ENCODE data around the gene MAP7D1. TPM values are rescaled to one million over a fixed set of nuclear protein-coding genes. Genes with fewer than 3 reads are reported as not detected.
A peak's percentile ranks its signal among the peaks of the same experiment; 100 is the strongest.

Gene MAP7D1
- 68.3 and 73.9 TPM in 2 replicates for polyA plus RNA-seq (2014; cell fraction: cytosol; rRNA removed)
- polyA plus RNA-seq (2014; cell fraction: nucleus; rRNA removed) = 67.3 and 84.8 TPM in 2 replicates

- peak; percentile 62 for DNase-seq (ENCODE audit: low spot score)
These were observed at the start of gene MAP7D1 for GRCh38 chr1:36155408-36156328. MAP7D1 (plus strand) TSS chr1:36156160; CDS start chr1:36156418, 258 bp downstream.

GRCh38 chr1:36106269-36106668, 49.7 kb upstream of the MAP7D1 start:
- no peak for DNase-seq (ENCODE audit: low spot score)

DNA sequence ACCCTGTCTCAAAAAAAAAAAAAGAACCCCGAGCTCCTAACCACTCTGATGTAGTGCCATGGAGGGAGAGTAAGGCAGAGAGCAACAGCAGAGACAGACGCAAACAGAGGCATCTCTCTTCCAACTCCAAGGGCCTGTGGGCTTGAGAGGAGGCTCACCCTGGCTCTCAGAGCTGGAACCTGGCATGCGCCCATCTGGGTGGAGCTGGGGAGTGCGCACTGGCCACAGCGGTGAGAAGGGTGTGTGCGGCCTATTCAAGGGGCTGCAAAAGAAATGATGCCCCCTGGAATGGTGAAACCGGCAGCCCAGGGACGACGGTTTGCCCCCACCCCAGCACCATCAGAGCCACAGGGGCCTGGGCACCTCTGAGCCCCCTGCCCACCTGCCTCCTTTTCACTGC, 48.6 kb upstream of the MAP7D1 start:
- DNase-seq (ENCODE audit: low spot score) = no peak

- DNase-seq (ENCODE audit: low spot score) = no peak
These were observed 47.6 kb upstream of the MAP7D1 start for GRCh38 chr1:36108314-36108713.

DNA sequence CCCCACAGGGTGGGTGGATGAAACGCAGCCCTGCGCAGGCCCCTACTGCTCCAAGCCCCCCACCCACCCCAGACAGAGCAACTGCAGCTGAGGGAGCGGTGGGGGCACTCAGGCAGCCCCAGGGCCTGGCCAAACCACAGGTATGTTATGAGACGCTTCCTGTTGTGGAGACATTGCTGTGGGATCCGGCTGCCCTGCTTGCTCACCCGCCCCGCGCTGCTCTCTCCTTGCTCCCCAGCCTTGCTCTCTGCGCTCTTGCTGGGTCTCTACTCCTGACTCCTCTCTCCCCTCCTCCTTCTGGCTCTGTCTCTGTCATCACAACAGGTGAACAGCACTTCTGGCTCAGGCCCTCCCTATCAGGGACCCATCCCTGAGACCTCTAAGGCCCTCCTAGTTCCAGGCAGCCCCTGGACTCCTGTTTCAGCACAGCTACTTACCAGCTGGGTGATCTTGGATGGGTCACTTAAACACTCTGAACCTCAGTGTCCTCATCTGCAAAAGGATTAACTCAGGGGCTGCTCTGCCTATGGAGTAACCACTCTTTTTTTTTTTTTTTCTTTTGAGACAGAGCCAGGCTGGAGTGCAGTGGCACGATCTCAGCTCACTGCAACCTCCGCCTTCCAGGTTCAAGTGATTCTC, 46.8 kb upstream of the MAP7D1 start:
- DNase-seq (ENCODE audit: low spot score) = no peak

- no peak for DNase-seq (ENCODE audit: low spot score)
These were observed 44.8 kb upstream of the MAP7D1 start for GRCh38 chr1:36111151-36111550.

- no peak for DNase-seq (ENCODE audit: low spot score)
These were observed 43.1 kb upstream of the MAP7D1 start for GRCh38 chr1:36112823-36113222.

GRCh38 chr1:36114371-36114770, 41.6 kb upstream of the MAP7D1 start:
- no peak for DNase-seq (ENCODE audit: low spot score)

- no peak for DNase-seq (ENCODE audit: low spot score)
These were observed 40.7 kb upstream of the MAP7D1 start for GRCh38 chr1:36115200-36115669.

GRCh38 chr1:36115931-36116330, 40.0 kb upstream of the MAP7D1 start:
- DNase-seq (ENCODE audit: low spot score) = no peak

- no peak for DNase-seq (ENCODE audit: low spot score)
These were observed 39.1 kb upstream of the MAP7D1 start for GRCh38 chr1:36116901-36117300.

DNA sequence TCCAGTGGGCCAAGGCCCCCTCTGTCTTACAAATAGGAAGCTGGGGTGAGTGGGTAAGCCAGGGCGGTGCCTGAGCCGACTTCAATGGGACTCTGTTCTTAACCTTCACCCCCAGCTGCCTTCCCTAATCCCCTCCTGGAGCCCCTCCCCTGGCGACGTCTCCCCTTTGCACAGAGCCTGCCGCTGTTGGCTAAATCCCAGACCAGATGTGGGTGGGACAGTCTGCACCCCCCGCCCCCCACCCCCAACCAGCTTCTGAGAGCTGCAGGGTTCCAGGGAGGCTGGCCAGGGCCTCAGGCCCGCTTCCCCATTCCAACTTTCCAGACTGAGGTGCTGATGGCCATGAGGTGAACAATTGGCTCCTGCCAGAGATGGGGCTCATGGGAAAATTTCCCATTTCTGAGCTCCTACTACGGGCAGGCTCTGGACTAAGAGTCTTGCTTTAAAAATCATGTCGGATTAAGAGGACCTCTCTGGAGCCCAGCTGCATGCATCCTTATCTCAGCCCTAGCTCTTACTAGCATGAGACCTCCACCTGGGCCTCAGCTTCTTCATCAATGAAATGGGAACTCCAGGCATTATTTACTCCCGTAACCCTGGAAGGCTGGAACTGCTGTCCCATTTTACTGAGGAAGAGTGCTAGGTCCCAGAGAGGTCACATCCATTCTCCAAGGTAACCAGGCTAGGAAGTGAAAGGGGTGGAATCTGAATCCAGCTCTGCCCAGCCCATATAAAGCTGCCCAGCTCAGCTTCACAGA, 37.3 kb upstream of the MAP7D1 start:
- DNase-seq (ENCODE audit: low spot score) = no peak

DNA sequence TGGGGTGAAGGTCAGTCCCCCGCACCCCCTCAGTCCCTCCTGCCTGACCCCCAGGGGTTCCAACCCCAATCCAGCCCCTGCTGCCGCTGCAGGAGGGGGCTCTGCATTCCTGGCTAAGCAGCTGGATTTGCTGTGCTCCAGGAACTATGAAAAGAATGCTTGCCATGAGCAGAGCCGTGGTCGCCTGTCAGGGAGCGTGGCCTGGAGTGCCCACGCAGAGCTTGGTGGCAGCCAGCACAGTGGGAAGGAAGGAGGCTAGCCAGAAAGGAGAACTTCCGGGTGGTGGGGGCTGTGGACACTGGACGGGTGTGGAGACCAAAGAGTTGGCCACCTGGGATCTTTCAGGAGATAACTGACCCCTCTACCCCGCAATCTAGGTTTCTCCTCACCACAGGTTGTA, 36.5 kb upstream of the MAP7D1 start:
- no peak for DNase-seq (ENCODE audit: low spot score)

DNA sequence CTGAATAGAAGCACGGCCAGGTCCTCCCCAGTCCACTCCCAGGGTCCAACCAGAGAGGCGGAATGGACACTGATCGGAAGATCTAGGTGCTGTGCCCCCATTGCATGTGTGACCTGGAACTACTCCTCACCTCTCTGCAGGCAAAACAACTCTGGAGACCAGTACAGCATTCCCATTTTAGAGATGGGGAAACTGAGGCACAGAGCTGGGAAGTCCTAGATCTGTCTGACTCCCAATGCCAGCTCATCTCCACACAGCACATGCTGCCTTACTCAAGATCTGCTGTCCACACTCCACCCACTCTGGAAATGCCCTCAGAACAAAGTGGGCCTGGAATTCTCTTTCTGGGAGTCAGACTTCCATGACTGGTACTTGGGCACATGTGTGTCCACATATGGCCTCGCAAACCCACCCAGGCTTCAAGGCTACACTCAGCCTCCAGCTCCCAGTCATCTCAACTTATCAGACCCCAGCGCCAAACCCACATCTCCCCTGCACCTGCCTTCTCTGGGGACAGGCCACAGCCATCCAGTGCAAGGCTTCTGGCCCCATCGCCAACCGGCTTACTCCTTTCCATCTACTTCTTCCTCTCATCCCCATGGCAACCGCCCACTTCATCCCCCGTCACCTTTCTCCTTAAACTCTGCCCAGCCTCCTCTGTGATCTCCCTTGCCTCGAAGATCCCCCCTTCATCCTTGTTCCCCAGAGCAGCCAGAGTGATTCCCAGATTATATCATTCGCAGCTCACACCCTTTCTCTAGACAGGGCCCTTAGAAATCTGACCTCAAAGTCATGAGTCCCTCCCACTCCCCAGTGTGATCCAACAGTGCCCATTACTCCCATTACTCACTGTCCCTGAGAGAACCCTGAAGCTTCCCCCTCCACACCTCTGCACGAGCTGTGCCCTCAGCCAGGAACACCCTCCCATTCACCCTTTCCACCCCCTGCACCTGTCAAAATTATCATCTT, 33.6 kb upstream of the MAP7D1 start:
- DNase-seq (ENCODE audit: low spot score) = no peak

GRCh38 chr1:36123356-36123755, 32.6 kb upstream of the MAP7D1 start:
- DNase-seq (ENCODE audit: low spot score) = no peak

DNA sequence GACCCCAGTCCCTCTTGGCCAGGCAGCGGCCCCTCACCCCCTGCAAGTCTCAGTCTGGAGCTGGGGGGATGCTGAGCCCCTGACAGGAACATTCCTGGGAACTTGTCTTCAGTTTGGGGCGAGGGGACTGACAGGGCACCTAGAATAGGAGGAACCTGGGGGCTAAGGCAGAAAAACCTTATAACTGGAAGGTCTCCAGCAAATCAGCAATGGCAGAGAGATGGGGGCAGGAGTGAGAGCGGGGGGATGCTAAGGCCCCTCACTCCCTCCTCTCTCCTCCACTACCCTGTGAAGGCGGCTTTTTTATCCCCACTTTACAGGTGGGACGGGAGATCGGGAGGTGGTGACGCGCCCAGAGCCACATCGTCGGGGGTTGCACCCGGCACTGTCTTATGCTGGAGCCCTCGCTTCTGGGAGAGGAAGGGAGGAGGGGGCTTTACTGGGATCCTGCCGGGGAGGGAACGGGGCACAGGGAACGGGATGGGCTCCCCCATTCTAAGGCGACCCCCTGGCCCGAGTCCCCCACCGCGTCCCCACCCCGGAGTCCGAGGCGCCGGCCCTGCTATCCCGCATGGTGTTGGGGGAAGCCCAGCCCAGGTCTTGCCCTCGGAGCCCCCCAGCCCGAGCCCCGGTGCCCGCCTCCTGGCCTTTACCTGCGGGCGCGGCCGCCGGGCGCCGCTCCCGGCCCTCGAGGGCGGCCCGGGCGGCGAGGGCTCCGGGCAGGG, 31.4 kb upstream of the MAP7D1 start:
- DNase-seq (ENCODE audit: low spot score) = no peak

DNA sequence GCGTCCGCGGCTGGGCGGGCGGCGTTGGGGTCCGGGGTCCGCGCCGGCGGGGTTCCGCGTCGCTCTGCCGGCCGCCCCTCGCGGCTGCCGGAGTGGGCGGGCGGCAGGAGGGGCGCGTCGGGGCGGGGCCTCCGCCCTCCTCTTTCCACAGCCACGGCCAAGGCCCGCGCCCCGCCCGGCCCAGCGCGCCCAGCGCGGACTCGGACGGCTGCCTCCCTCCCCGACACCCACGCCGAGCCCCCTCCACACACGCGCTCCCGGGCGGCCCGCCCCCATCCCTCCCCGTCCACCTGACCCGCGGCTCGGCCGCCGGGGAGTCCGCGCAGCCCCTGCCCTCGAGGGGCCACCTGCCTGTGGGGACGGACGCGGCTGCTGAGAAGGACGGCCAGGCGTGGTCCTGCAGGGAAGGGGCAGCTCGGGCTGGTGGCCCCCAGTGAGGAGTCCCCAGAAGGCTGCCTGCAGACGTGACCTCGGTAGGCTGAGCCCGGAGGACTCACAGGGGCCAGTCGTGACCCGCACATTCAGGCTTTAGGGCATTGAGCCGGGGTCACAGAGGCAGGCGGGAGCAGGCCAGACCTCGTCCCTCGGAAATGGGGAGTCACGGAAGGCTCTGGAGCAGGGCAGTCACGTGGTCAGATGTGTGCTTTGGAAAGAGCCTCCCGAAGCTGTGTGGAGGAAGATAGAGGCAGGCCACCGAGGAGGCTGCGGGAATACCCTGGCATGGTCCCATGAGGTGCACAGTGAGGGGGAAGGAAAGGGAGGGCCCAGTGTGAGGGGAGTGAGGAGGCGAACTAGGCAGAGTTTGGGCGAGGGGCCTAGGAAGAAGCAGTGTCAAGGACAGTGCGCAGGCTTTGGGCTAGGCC, 30.6 kb upstream of the MAP7D1 start, which contains the start of gene COL8A2:
Gene COL8A2 (minus strand): TSS at position 94 of the 863 bp plus-strand sequence. CDS start 24,980 bp downstream, outside the sequence.
- DNase-seq (ENCODE audit: low spot score) = no peak

DNA sequence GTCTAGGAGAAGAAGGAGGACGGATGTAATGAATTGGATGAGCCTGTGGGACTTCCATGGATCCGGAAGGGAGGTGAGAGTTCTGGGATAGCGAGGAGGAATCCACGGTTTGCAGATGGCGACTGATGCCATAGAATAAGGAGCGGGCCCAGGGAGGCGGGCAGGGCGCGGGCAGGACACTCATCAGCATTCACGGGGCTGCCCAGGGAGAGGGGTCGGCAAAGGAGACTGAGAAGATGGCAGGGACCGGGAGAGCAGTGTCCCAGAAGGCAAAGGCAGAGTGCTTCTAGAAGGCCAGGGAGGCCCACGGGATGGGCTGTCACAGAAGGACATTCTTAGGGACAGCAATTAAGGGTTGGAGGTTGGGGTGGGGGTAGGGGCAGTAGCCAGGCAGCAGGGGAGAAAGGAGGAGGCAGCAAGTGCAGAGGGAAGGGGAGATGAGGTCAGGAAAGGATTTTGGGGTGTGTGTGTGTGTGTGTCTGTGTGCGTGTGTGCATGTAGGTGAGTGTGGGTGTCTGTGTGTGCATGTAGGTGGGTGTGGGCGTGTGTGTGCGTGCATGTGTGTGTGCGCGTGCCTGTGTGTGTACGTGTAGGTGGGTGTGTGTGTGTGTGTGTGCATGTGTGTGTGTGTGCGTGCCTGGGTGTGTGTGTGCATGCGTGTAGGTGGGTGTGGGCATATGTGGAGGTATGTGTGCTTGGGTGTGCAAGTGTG, 29.8 kb upstream of the MAP7D1 start:
- DNase-seq (ENCODE audit: low spot score) = no peak

Measured in SK-N-DZ (cell line).